ENCODE data around the gene NUTM1. TPM values are rescaled to one million over a fixed set of nuclear protein-coding genes. Genes with fewer than 3 reads are reported as not detected.

Gene NUTM1
- total and polyA plus RNA-seq, 2 of the 13 experiments (the other 11 are each of a cell fraction or from before 2014, with no cell fraction given): not detected

- Histone ChIP-seq H2AFZ (ENCODE audit: low read length) (no peak overlapping the region), H3K9me3 (ENCODE audit: low read length) (no peaks in the 10 kb centered on the region), H3K27ac (ENCODE audit: extremely low read length, insufficient read depth, low read length) (no peak overlapping the region), H3K79me2 (ENCODE audit: insufficient read depth, low read length) (no peaks in the 10 kb centered on the region), H3K36me3 (replicated peaks in 1 of 2; ENCODE audit: control insufficient read depth in 1 of 2, insufficient read depth in 2 of 2, low read length in 2 of 2) (no peaks in the 10 kb centered on the region), H3K4me2 (ENCODE audit: low read depth, low read length) (no peak overlapping the region), H3K4me1 (ENCODE audit: insufficient read depth, low read length) (no peaks in the 10 kb centered on the region), H3K4me3 (replicated peaks in 1 of 3; ENCODE audit: insufficient read depth in 1 of 3, low read depth in 2 of 3, low read length in 3 of 3) (no peak overlapping the region), H3K9ac (ENCODE audit: insufficient read depth, low read depth, low read length) (no peak overlapping the region), H4K20me1 (ENCODE audit: insufficient read depth, low read length) (no peaks in the 10 kb centered on the region), H3K27me3 (ENCODE audit: control insufficient read depth in 1 of 2, insufficient read depth in 2 of 2, low read length in 2 of 2) (no peaks in the 10 kb centered on the region)
- no TSS peak for BruUV-seq (replicated peaks)
- in situ Hi-C loops (cut with HindIII; ENCODE audit: extremely low pct_ligation_motif_present, low pct_unique_long_range_greater_than_20kb) (no loop called here), intact Hi-C loops (cut with micrococcal nuclease; ENCODE audit: unreplicated experiment) (no loop called here)
- POLR2A ChIA-PET: no interaction called here
- DNase-seq (ENCODE audit: low spot score) (no peak), FAIRE-seq (no peak), ATAC-seq (no peak)
- CTCF ChIA-PET (ENCODE audit: low intra/inter-chr PET ratio, low total read pairs): no interaction called here
- TF ChIP-seq HDAC1 (CRISPR knock-in tag; IDR thresholded peaks at IDR 0.05) (no peak), ZBTB26 (CRISPR knock-in tag; IDR thresholded peaks at IDR 0.05; ENCODE audit: borderline replicate concordance) (no peak), CC2D1A (CRISPR knock-in tag; IDR thresholded peaks at IDR 0.05) (no peak), ZFP62 (CRISPR knock-in tag; IDR thresholded peaks at IDR 0.05) (no peak), MLX (CRISPR knock-in tag; IDR thresholded peaks at IDR 0.05) (no peak), ZNF17 (CRISPR knock-in tag; IDR thresholded peaks at IDR 0.05) (no peak)
- WGBS (ENCODE audit: low lambda C conversion rate): 62% methylated on average over 2 of the region's 10 CpGs
These were observed 19.9 kb upstream of the NUTM1 start for GRCh38 chr15:34323217-34323616.

- Histone ChIP-seq H2AFZ (ENCODE audit: low read length) (no peak overlapping the region), H3K4me1 (ENCODE audit: insufficient read depth, low read length) (no peaks in the 10 kb centered on the region), H3K9ac (ENCODE audit: insufficient read depth, low read depth, low read length) (no peak overlapping the region), H3K27ac (ENCODE audit: extremely low read length, insufficient read depth, low read length) (no peak overlapping the region), H3K36me3 (replicated peaks in 1 of 2; ENCODE audit: control insufficient read depth in 1 of 2, insufficient read depth in 2 of 2, low read length in 2 of 2) (no peaks in the 10 kb centered on the region), H3K9me3 (ENCODE audit: low read length) (no peaks in the 10 kb centered on the region), H3K4me2 (ENCODE audit: low read depth, low read length) (no peak overlapping the region), H3K27me3 (ENCODE audit: control insufficient read depth in 1 of 2, insufficient read depth in 2 of 2, low read length in 2 of 2) (no peaks in the 10 kb centered on the region), H3K4me3 (replicated peaks in 1 of 3; ENCODE audit: insufficient read depth in 1 of 3, low read depth in 2 of 3, low read length in 3 of 3) (no peak overlapping the region), H3K79me2 (ENCODE audit: insufficient read depth, low read length) (no peaks in the 10 kb centered on the region), H4K20me1 (ENCODE audit: insufficient read depth, low read length) (no peaks in the 10 kb centered on the region)
- CTCF ChIA-PET (ENCODE audit: low intra/inter-chr PET ratio, low total read pairs): no interaction called here
- ATAC-seq: no peak
- FAIRE-seq: no peak
- no TSS peak for BruUV-seq (replicated peaks)
- POLR2A ChIA-PET: no interaction called here
- WGBS (ENCODE audit: low lambda C conversion rate): 100% methylated on average over 1 of the region's 1 CpG
- intact Hi-C loops (cut with micrococcal nuclease; ENCODE audit: unreplicated experiment) (no loop called here), in situ Hi-C loops (cut with HindIII; ENCODE audit: extremely low pct_ligation_motif_present, low pct_unique_long_range_greater_than_20kb) (no loop called here)
- no peak for DNase-seq (ENCODE audit: low spot score)
- TF ChIP-seq MTF1 (CRISPR knock-in tag; IDR thresholded peaks at IDR 0.05) (no peak), CREB3 (CRISPR knock-in tag; IDR thresholded peaks at IDR 0.05) (no peak), IKZF5 (CRISPR knock-in tag; IDR thresholded peaks at IDR 0.05) (no peak), HCFC1 (IDR thresholded peaks at IDR 0.05; ENCODE audit: low read depth, low read length) (no peak), FOXP1 (IDR thresholded peaks at IDR 0.05) (no peak), FOXP1 (CRISPR knock-in tag; IDR thresholded peaks at IDR 0.05) (no peak), GTF2F1 (IDR thresholded peaks at IDR 0.05; ENCODE audit: low read length) (no peak), IRF9 (CRISPR knock-in tag; IDR thresholded peaks at IDR 0.05; ENCODE audit: borderline replicate concordance) (no peak), MIER3 (CRISPR knock-in tag; IDR thresholded peaks at IDR 0.05; ENCODE audit: borderline replicate concordance) (no peak), ZKSCAN8 (CRISPR knock-in tag; IDR thresholded peaks at IDR 0.05; ENCODE audit: borderline replicate concordance) (no peak), ZNF740 (CRISPR knock-in tag; IDR thresholded peaks at IDR 0.05) (no peak)
These were observed 18.2 kb upstream of the NUTM1 start for GRCh38 chr15:34324933-34325332.
